HG02759 (cell line): ENCODE data around the gene HOXD3.

Experiments
- ATAC-seq: cut with Tn5 transposase; IDR thresholded peaks from one replicate; pipeline ENCODE4 v1.9.1; 2021; ENCODE audit warnings: mild to moderate bottlenecking, moderate library complexity; ENCODE audit not compliant: unreplicated experiment

Gene HOXD3

GRCh38 chr2:176206136-176206535, 49.0 kb downstream of the HOXD3 start:
- ATAC-seq = no peak

- ATAC-seq = no peak
These were observed 49.6 kb downstream of the HOXD3 start for GRCh38 chr2:176206682-176207081.

GRCh38 chr2:176211110-176211509, 54.0 kb downstream of the HOXD3 start:
- ATAC-seq = no peak

- ATAC-seq = no peak
These were observed 55.2 kb downstream of the HOXD3 start for GRCh38 chr2:176212276-176212675.

- no peak for ATAC-seq
These were observed 56.3 kb downstream of the HOXD3 start for GRCh38 chr2:176213406-176213805.
